Measurements from ENCODE around the gene IKZF1. TPM values are rescaled to one million over a fixed set of nuclear protein-coding genes. Genes with fewer than 3 reads are reported as not detected.
A peak's percentile ranks its signal among the peaks of the same experiment; 100 is the strongest.

IKZF1 gene
- total RNA-seq, 6 donors from 2014 or later: 33.8 to 65.1 (median 49.8) TPM

- Histone ChIP-seq H3K4me3 (no peak overlapping the region), H3K4me1 (peaks cover 0 to 5% (median 2%) of the 10 kb centered on the region in 4 donors), H3K36me3 (no peaks in the 10 kb centered on the region), H3K9me3 (no peaks in the 10 kb centered on the region), H3K27me3 (no peaks in the 10 kb centered on the region), H3K27ac (no peak overlapping the region)
- TF ChIP-seq EP300 (IDR thresholded peaks at IDR 0.05) (no peak), POLR2A (IDR thresholded peaks at IDR 0.05) (peak in 1 of 4 donors; percentile 26), POLR2AphosphoS5 (IDR thresholded peaks at IDR 0.05) (no peak), CTCF (IDR thresholded peaks at IDR 0.05) (no peak)
- ATAC-seq (ENCODE audit: low FRiP score in 2 of 2) (peak in 1 of 2 donors; percentile 77), DNase-seq (no peak)
- WGBS, 2 donors: 71 to 73% methylated on average over 12 of the region's 12 CpGs
These were observed 22.7 kb upstream of the IKZF1 start for GRCh38 chr7:50281680-50282445.

- peaks cover 0 to 5% (median 2%) of the 10 kb centered on the region in 4 donors for H3K4me1 ChIP-seq
- 54 to 63% methylated on average over 11 of the region's 11 CpGs for WGBS, 2 donors
- H3K4me3 ChIP-seq: no peak overlapping the region
- DNase-seq (peak in 1 of 2 donors; percentile 33), ATAC-seq (ENCODE audit: low FRiP score in 2 of 2) (peak in 1 of 2 donors; percentile 54)
- no peaks in the 10 kb centered on the region for H3K9me3 ChIP-seq
- TF ChIP-seq POLR2AphosphoS5 (IDR thresholded peaks at IDR 0.05) (no peak), CTCF (IDR thresholded peaks at IDR 0.05) (no peak), POLR2A (IDR thresholded peaks at IDR 0.05) (no peak), EP300 (IDR thresholded peaks at IDR 0.05) (no peak)
- H3K27ac ChIP-seq: peak overlapping the region in 1 of 4 donors; percentile 33
- no peaks in the 10 kb centered on the region for H3K27me3 ChIP-seq
- H3K36me3 ChIP-seq: no peaks in the 10 kb centered on the region
These were observed 21.5 kb upstream of the IKZF1 start for GRCh38 chr7:50282813-50283605.

GRCh38 chr7:50283731-50284130 lies 20.8 kb upstream of the IKZF1 start:
- Histone ChIP-seq H3K36me3 (no peaks in the 10 kb centered on the region), H3K4me1 (peaks cover 0 to 5% (median 2%) of the 10 kb centered on the region in 4 donors), H3K4me3 (no peak overlapping the region), H3K27ac (peak overlapping the region in 1 of 4 donors; percentile 21), H3K27me3 (no peaks in the 10 kb centered on the region), H3K9me3 (no peaks in the 10 kb centered on the region)
- TF ChIP-seq POLR2AphosphoS5 (IDR thresholded peaks at IDR 0.05): no peak
- no peak for TF ChIP-seq CTCF (IDR thresholded peaks at IDR 0.05)
- TF ChIP-seq POLR2A (IDR thresholded peaks at IDR 0.05): no peak
- no peak for TF ChIP-seq EP300 (IDR thresholded peaks at IDR 0.05)
- ATAC-seq (ENCODE audit: low FRiP score in 2 of 2) (no peak), DNase-seq (no peak)
- 83 to 87% methylated on average over 4 of the region's 4 CpGs for WGBS, 2 donors

- Histone ChIP-seq H3K27me3 (no peaks in the 10 kb centered on the region), H3K27ac (no peak overlapping the region), H3K36me3 (no peaks in the 10 kb centered on the region), H3K4me1 (peaks cover 0 to 5% (median 2%) of the 10 kb centered on the region in 4 donors), H3K9me3 (no peaks in the 10 kb centered on the region), H3K4me3 (no peak overlapping the region)
- ATAC-seq (ENCODE audit: low FRiP score in 2 of 2) (peak in 1 of 2 donors; percentile 27), DNase-seq (no peak)
- 82 to 90% methylated on average over 3 of the region's 3 CpGs for WGBS, 2 donors
- TF ChIP-seq EP300 (IDR thresholded peaks at IDR 0.05) (no peak), POLR2AphosphoS5 (IDR thresholded peaks at IDR 0.05) (no peak), CTCF (IDR thresholded peaks at IDR 0.05) (no peak), POLR2A (IDR thresholded peaks at IDR 0.05) (no peak)
These were observed 20.2 kb upstream of the IKZF1 start for GRCh38 chr7:50284296-50284695.
